ENCODE data around the gene PDE6A. TPM values are rescaled to one million over a fixed set of nuclear protein-coding genes. Genes with fewer than 3 reads are reported as not detected.

The PDE6A gene
- total RNA-seq, 6 experiments from 2014 or later, result not detected

DNA sequence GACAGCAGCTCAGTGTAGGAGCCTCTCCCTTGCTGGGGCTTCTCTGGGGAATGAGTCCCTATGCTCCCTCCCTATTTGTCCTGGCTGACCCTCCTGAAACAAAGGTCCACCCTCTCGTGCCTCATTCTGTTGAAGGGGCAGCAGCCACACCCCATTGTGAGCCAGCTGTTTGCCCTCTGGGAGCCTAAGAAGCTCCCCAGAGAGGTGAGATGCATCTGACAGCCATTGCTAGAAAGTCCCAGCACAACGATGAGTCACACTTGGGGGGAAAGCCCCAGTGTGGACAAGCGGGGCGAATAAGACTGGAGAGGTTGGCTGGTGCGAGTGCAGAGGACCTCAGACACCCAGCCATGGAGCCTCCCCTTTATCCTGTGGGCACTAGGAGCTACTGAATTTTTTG lies 113.1 kb downstream of the PDE6A start:
- Mint-ChIP-seq H3K27me3 (ENCODE audit: insufficient read depth) (peaks cover 18% of the 10 kb centered on the region), H3K9me3 (no peaks in the 10 kb centered on the region), H3K4me1 (ENCODE audit: low read depth) (peaks cover 8% of the 10 kb centered on the region), H3K4me3 (no peak overlapping the region), H3K36me3 (ENCODE audit: low read depth) (no peaks in the 10 kb centered on the region), H3K27ac (no peak overlapping the region)
- TF ChIP-seq, protein P1, sequence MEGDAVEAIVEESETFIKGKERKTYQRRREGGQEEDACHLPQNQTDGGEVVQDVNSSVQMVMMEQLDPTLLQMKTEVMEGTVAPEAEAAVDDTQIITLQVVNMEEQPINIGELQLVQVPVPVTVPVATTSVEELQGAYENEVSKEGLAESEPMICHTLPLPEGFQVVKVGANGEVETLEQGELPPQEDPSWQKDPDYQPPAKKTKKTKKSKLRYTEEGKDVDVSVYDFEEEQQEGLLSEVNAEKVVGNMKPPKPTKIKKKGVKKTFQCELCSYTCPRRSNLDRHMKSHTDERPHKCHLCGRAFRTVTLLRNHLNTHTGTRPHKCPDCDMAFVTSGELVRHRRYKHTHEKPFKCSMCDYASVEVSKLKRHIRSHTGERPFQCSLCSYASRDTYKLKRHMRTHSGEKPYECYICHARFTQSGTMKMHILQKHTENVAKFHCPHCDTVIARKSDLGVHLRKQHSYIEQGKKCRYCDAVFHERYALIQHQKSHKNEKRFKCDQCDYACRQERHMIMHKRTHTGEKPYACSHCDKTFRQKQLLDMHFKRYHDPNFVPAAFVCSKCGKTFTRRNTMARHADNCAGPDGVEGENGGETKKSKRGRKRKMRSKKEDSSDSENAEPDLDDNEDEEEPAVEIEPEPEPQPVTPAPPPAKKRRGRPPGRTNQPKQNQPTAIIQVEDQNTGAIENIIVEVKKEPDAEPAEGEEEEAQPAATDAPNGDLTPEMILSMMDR (IDR thresholded peaks at IDR 0.05), result no peak
- no peak for DNase-seq

DNA sequence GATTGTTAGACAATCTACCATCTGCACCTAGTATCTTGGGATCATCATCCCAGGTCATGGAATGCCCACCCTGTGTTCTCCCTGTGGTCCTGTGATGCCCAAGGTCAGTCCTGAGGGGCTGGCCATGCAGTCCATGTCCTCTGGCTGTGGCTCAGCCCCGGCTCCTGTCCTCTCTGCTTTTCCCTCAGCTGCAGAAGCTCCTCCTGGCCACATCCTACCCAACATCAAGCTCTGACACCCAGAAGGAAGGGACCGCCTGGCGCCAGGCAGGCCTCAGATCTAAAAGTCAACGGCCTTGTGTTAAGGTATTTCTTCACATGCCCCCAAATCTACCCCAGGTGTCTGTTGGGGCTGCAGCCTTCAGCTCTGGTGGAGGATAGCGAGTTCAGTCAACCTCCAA lies 114.0 kb downstream of the PDE6A start:
- Mint-ChIP-seq H3K4me3 (no peak overlapping the region), H3K9me3 (no peaks in the 10 kb centered on the region)
- TF ChIP-seq, protein P1 (IDR thresholded peaks at IDR 0.05), result no peak

DNA sequence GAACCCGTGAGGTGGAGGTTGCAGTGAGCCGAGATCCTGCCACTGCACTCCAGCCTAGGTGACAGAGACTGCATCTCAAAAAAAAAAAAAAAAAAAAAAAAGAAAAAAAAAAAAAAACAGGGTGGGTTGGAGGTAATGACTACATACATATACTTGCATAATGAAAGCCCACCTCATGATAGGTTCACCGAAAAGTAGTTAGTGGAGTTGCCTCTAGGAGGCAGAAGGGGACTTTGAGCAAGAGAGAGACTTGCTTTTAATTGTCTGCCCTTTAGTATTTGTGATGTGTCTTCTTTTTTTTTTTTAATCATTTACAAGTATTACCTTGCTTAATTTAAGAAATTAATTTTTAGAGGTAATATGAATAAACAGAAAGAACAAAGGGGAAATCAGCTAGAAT lies 114.6 kb downstream of the PDE6A start:
- H3K9me3 Mint-ChIP-seq, result no peaks in the 10 kb centered on the region
- H3K27me3 Mint-ChIP-seq (ENCODE audit: insufficient read depth), result peaks cover 14% of the 10 kb centered on the region
- H3K4me1 Mint-ChIP-seq (ENCODE audit: low read depth), result peaks cover 8% of the 10 kb centered on the region
- TF ChIP-seq, protein P1 (IDR thresholded peaks at IDR 0.05), result peak; percentile 46
- H3K36me3 Mint-ChIP-seq (ENCODE audit: low read depth), result no peaks in the 10 kb centered on the region
- H3K4me3 Mint-ChIP-seq, result no peak overlapping the region
- no peak for DNase-seq
- H3K27ac Mint-ChIP-seq, result no peak overlapping the region

More for the DNA sequence above, 114.0 kb downstream of the PDE6A start:
- DNase-seq, result no peak
- Mint-ChIP-seq H3K4me1 (ENCODE audit: low read depth) (peaks cover 8% of the 10 kb centered on the region), H3K36me3 (ENCODE audit: low read depth) (no peaks in the 10 kb centered on the region), H3K27ac (no peak overlapping the region), H3K27me3 (ENCODE audit: insufficient read depth) (peaks cover 14% of the 10 kb centered on the region)

DNA sequence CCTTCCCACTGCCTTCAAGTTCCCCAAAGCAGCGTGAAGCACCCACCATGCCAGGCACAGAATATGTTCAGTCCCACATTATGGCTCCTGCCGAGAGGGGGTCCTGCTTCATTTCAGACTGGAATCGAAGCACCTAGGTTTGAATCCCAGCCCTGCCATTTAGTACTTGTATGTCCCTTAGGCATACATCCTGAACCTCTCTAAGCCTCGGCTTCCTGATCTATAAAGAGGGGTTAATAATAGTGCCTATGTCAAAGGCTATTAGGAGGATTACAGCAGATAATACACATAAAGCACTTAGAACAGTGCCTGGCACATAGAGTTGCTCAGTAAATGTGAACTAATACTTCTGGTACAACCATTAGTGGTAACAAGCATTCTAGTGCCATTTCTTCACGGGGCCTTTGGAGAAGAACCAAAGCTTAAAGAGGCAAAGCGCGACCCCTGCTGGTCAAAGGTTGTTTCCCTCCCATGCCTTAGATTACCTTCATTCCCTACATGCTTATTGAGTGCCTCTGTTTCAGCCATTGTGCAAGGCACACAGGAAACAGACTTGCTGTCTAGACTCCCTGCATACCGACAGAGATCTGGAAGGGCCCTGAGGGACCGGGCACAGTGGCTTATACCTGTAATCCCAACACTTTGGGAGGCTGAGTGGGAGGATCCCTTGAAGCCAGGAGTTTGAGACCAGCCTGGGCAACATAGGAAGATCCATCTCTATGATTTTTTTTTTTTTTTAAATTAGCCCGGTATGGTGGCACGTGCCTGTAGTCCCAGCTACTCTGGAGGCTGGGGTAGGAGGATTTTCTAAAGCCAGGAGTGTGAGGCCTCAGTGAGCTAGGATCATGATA lies 116.2 kb downstream of the PDE6A start:
- Mint-ChIP-seq H3K27ac (peak overlapping the region; percentile 64; the same call in 1 of the 2 replicates), H3K4me1 (ENCODE audit: low read depth) (peaks cover 9% of the 10 kb centered on the region), H3K4me3 (no peak overlapping the region), H3K9me3 (no peaks in the 10 kb centered on the region), H3K27me3 (ENCODE audit: insufficient read depth) (peaks cover 16% of the 10 kb centered on the region), H3K36me3 (ENCODE audit: low read depth) (no peaks in the 10 kb centered on the region)
- TF ChIP-seq, protein P1 (IDR thresholded peaks at IDR 0.05), result peak; percentile 97
- DNase-seq, result peak; percentile 80

DNA sequence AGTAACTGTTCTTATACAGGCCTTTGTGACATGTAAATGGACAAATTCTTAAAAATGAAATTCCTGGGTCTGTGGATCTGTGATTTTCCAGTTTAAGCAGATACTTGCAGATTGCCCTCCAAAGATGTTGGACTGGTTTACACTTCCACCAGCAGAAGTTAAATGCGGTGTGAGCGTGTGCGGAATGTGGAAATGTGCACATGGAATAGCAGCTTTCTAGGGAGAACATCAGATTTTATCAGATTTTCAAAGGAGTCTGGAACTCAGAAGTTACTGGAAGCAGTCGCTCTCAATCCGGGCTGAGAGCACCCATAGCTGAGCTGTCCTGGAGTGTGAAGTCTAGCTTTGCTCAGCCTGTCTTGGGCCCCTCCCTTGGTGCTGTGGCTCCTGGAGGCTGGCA lies 117.0 kb downstream of the PDE6A start:
- H3K4me1 Mint-ChIP-seq (ENCODE audit: low read depth), result peaks cover 14% of the 10 kb centered on the region
- H3K27me3 Mint-ChIP-seq (ENCODE audit: insufficient read depth), result peaks cover 17% of the 10 kb centered on the region
- no peaks in the 10 kb centered on the region for H3K9me3 Mint-ChIP-seq
- TF ChIP-seq, protein P1 (IDR thresholded peaks at IDR 0.05), result no peak
- no peak overlapping the region for H3K27ac Mint-ChIP-seq
- no peak for DNase-seq
- no peaks in the 10 kb centered on the region for H3K36me3 Mint-ChIP-seq (ENCODE audit: low read depth)
- no peak overlapping the region for H3K4me3 Mint-ChIP-seq

Data from HFFc6 (cell line).